IPS-11a (cell line): ENCODE measurements around the gene TMC8.

ENCODE experiments used
- H3K4me3 ChIP-seq: one replicate; pipeline ENCODE4 v1.5.1; 2013; ENCODE audit warnings: low read depth, low read length, control low read depth

Gene TMC8

GRCh38 chr17:78179372-78179771 is 48.8 kb downstream of the TMC8 start:
- H3K4me3 ChIP-seq: no peak overlapping the region

DNA sequence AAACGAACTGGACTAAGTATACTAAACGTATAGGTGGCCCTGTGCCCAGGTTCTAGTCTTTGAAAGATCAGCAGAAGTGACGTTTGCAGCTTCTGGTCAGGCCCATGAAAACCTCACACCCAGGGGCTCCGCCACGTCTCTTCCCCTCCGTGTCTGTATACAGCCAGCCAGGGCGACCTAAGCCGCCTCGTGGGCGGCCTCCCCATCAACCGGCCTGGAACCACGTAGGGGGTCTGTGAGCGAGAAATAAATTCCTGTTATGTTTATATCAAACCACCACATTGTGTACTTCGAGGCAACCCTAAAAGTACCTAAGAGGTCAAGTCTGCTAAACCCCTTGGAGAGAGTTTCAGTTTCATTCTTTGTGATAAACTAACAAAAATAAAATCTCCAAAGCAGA is 49.5 kb downstream of the TMC8 start:
- no peak overlapping the region for H3K4me3 ChIP-seq

DNA sequence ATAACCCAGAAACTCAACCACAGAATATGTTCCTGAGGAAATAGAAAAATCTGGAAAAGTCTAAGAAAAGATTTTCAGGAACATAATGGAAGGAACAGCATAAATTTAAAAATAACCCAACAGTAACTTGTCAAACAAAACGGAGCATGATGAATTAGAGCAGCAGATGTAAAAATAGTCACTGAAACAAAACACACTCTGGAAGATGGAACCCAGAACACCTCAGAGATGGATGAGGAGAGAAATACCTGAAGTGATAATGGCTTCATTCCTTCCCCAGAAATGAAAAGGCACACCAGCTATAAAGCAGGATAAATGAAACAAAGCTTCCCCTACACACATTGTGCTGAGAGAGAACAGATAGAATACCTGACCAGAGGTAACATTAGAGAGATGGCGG is 49.9 kb downstream of the TMC8 start:
- no peak overlapping the region for H3K4me3 ChIP-seq

GRCh38 chr17:78182504-78182903 is 51.9 kb downstream of the TMC8 start:
- H3K4me3 ChIP-seq: no peak overlapping the region

DNA sequence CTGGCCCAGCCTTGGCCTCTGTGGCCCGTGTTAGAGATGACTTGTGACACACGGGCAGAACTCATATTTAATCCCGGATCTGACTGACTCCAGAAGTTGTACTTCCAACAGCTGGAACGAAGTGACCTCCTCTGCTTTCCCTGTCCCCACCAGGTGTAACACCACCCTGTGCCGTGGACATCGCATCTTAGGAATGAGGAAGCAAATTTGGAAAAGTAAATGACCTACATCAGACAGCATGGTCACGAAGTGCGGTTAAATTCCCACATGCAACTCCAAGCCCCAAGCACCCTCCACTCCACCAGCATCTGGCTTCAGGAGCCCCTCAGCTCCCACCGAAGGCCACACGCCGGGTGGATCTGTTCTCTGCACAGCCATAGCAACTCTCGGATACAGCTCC is 53.3 kb downstream of the TMC8 start:
- no peak overlapping the region for H3K4me3 ChIP-seq

DNA sequence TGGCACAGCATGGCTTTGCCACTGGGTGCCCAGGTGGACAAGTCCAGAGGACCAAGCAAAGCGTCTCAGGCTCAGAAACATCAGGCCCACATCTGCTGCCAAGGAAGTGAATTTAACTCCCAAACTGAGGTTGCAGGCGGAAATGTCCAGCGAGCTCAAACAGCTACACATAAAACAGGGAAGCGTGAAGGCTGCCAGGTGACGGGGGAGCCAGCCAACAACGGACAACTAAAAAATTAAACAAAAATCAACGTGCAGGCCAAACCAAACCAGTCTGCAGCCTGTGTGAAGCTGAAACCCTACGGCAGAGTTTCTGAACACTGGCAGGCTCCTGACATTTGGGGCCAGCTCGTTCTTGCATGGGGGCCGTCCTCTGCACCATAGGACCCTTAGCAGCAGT is 53.8 kb downstream of the TMC8 start:
- H3K4me3 ChIP-seq: no peak overlapping the region

- no peak overlapping the region for H3K4me3 ChIP-seq
Observed at GRCh38 chr17:78184868-78185267, 54.3 kb downstream of the TMC8 start.

- H3K4me3 ChIP-seq: peak overlapping the region; percentile 47
Observed at GRCh38 chr17:78185981-78186691, 55.6 kb downstream of the TMC8 start.

- peak within 1 kb of the TSS; percentile 67 for H3K4me3 ChIP-seq
Observed at GRCh38 chr17:78186692-78187595, 56.4 kb downstream of the TMC8 start, which contains the start of the genes AFMID and TK1. TSS of gene AFMID (plus strand) at chr17:78187362. CDS start at chr17:78187371, 9 bp downstream. TSS of gene TK1 (minus strand) at chr17:78187052. CDS start at chr17:78186994, 58 bp downstream.
